Muscle of arm (tissue), 12 donors: Measurements from ENCODE around the gene TMOD2. TPM values are rescaled to one million over a fixed set of nuclear protein-coding genes. Genes with fewer than 3 reads are reported as not detected.
A peak's percentile ranks its signal among the peaks of the same experiment; 100 is the strongest.
"Not testable (repeated sequence)": the region's sequence is repeated elsewhere in the genome, so short reads cannot be mapped to it uniquely, and the experiment has no call there.

Experiments used
- DNase-seq: peaks from one replicate; pipeline ENCODE4 v3.0.0-alpha.2; 2013
- polyA plus RNA-seq, 12 donors: library from polyadenylated mRNA; unstranded; fragments of 120-200 nt; gene quantifications; one replicate each; pipeline ENCODE4 v1.2.1, GENCODE V29; 2013; ENCODE audit not compliant: insufficient read length in 12 of 12

TMOD2 gene
- polyA plus RNA-seq, 12 donors: 6.7 to 15.8 (median 8.3) TPM; not detected in 1

GRCh38 chr15:51766341-51766740 is 14.9 kb downstream of the TMOD2 start:
- no peak for DNase-seq

- DNase-seq: no peak
Observed at GRCh38 chr15:51768018-51768417, 16.6 kb downstream of the TMOD2 start.

DNA sequence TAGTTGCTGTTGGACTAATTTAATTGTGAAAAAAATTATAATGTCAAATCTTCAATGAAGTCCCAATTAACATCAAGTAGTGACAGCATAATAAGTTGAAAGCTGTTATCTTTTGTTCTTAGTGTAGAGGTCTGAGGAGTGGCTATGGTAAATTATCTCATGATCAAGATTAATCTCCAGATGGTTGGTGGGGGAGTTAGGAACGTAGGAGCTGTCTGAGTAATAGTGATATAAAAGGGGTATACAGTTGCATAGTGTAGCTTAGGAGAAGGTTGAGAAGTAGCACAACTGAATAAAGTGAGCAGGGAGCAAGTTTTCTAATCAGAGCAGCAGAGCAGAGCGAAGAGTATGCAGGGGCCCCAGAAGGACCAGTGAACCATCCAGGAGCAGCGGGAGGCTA is 19.5 kb downstream of the TMOD2 start:
- no peak for DNase-seq

GRCh38 chr15:51771773-51772172 is 20.4 kb downstream of the TMOD2 start:
- DNase-seq: no peak

DNA sequence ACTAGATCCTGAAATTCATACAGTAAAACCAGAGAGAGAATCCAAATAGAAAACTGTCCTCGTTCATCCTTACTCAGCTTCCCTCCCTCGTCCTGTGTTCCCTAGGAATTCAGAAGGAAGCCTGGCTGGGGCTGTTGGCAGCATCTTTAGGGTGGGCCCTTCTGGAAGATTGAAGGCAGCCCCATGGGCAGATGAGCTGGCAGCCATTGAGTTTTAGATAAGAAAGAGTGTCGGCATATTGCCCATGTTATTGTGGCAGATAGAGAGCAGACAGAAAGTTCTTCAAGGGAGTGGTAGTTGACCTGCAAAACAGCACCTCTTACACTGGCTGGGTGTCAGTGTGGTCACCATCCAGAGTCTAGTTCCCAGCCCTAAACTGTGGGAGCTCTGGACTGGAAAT is 23.5 kb downstream of the TMOD2 start:
- no peak for DNase-seq

- peak; percentile 39 for DNase-seq
Observed at GRCh38 chr15:51775967-51776816, 24.8 kb downstream of the TMOD2 start.

GRCh38 chr15:51776952-51777569 is 25.7 kb downstream of the TMOD2 start:
- DNase-seq: peak; percentile 81

- DNase-seq: no peak
Observed at GRCh38 chr15:51780636-51781035, 29.2 kb downstream of the TMOD2 start.

- DNase-seq: no peak
Observed at GRCh38 chr15:51781506-51781905, 30.1 kb downstream of the TMOD2 start.

GRCh38 chr15:51782357-51782896 is 31.0 kb downstream of the TMOD2 start:
- DNase-seq: no peak

- DNase-seq: no peak
Observed at GRCh38 chr15:51783967-51784366, 32.6 kb downstream of the TMOD2 start.

GRCh38 chr15:51787130-51787529 is 35.7 kb downstream of the TMOD2 start:
- DNase-seq: not testable (repeated sequence)

DNA sequence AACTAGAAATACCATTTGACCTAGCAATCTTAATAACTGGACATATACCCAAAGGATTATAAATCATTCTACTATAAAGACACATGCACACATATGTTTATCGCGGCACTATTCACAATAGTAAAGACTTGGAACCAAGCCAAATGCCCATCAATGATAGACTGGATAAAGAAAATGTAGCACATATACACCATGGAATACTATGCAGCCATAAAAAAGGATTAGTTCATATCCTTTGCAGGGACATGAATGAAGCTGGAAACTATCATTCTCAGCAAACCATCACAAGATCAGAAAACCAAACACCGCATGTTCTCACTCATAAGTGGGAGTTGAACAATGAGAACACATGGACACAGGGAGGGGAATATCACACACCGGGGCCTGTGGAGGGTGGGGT is 41.1 kb downstream of the TMOD2 start:
- not testable (repeated sequence) for DNase-seq

DNA sequence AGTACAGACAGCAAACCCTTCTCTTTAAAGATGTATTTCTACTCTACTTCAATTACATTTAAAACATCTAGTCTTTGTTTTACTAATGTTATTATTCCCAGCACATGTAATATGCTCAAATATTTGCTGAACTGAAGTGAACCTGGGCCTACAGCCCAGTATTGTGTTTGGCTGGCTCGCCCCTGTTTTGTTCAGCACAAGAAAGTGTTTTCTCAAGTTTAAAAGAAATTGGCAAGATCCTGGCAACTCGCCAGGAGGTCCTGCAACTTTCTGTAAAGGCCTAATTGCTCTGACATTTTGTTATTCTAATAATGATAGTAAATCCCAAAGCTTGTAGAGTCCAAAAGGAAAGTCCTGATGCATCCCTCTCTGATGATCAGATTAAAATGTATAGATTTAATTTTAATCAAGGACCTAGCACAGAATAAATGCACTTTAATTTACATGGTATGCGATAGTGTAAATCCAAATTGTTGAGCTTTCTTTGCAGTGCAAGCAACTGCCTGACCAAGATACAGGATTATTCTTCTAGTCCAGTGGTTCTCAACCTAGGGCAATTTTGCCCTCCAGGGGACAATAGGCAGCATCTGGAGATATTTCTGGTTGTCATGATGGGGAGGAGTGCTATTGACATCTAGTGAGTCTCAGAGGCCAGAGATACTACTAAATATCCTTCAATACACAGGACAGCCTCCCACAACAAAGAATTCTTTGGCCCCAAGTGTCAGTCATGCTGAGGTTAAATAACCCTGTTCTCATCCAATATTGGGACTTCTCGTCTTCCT is 42.3 kb downstream of the TMOD2 start:
- peak; percentile 53 for DNase-seq

- DNase-seq: no peak
Observed at GRCh38 chr15:51796847-51797401, 45.5 kb downstream of the TMOD2 start.

DNA sequence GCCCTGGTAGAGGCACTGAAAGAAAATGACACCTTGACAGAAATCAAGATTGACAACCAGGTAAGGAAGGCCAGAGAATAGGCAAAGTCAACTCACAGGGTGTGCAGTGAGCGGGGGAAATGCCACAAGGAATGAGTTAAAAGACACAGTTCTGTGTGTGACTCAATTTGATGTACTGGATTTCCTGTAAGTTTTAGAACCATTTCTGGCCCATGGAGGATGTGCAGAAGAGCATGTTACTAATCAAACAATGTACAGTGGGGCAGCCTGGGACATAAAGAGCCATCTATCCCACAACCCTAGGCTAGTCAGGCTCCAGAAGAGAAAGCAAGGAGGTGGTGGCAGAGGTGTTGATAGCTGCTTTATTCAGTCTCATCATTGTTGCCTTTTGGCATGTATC is 46.9 kb downstream of the TMOD2 start:
- DNase-seq: no peak

- DNase-seq: no peak
Observed at GRCh38 chr15:51799282-51800252, 48.2 kb downstream of the TMOD2 start.

GRCh38 chr15:51801391-51801835 is 50.0 kb downstream of the TMOD2 start:
- no peak for DNase-seq

DNA sequence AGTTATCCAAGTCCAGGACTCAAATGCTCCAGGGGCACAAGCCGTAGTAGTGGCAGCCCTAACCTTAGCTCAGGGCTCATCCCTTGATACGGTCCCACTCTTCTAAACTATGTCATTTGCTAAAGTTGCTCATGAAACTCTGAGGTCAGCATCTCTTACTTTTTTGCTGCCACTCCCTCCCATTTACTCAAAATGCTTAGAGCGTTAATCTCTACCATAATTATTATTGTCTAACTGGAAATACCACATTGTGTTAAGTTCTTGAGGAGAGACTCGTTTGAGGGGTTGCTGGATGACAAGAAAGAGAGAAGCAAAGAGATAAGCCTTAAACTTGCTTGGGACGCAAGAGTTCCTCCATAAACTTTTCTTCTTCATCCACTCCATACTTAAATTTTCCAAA is 51.2 kb downstream of the TMOD2 start:
- DNase-seq: no peak

- DNase-seq: no peak
Observed at GRCh38 chr15:51803965-51804364, 52.6 kb downstream of the TMOD2 start.

GRCh38 chr15:51806123-51806522 is 54.7 kb downstream of the TMOD2 start:
- DNase-seq: no peak
